ENCODE data around the gene CDKAL1.

DNA sequence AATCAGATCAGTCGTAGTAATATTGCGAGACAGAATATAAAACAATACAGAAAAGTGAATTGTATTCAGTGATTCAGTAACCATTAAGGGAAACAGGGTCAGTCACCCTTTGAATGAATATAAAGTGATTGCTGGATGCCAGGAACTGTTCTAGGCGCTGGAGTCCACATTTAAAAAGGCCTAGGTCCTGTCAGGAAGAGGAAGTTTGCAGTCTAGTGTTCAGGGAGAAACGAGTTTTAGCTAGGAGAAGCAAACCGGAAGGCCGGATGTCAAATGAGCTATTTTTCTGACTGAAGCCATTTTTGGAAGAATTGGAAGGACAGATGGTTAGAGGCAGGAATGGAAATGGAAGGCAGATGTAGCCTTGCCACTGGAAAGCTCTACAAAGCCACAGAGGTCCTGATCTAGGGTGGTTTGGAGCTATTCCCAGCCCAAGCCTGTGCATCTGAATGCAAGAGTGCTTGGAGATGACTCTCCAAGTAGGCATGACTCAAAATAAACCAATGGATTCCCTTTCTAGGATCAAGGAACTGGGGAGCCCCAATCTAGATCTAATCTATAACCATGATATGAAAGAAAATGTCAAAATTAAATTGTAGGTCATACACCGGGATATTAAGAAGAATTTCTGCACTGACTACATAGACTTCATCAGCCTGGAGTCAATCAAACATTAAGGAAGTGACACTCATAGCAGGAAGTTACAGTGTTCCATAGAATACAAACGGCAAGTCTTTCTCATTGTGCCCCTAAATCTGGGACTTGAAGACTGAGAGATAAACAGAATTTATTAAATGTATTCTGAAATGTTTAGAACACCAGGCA is 36.8 kb upstream of the CDKAL1 start:
- TF ChIP-seq POLR2A (IDR thresholded peaks at IDR 0.05): no peak
- TF ChIP-seq, protein P1, sequence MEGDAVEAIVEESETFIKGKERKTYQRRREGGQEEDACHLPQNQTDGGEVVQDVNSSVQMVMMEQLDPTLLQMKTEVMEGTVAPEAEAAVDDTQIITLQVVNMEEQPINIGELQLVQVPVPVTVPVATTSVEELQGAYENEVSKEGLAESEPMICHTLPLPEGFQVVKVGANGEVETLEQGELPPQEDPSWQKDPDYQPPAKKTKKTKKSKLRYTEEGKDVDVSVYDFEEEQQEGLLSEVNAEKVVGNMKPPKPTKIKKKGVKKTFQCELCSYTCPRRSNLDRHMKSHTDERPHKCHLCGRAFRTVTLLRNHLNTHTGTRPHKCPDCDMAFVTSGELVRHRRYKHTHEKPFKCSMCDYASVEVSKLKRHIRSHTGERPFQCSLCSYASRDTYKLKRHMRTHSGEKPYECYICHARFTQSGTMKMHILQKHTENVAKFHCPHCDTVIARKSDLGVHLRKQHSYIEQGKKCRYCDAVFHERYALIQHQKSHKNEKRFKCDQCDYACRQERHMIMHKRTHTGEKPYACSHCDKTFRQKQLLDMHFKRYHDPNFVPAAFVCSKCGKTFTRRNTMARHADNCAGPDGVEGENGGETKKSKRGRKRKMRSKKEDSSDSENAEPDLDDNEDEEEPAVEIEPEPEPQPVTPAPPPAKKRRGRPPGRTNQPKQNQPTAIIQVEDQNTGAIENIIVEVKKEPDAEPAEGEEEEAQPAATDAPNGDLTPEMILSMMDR (IDR thresholded peaks at IDR 0.05): no peak
- no peak for TF ChIP-seq EP300 (IDR thresholded peaks at IDR 0.05)
